ENCODE measurements around the gene TBX15.

Gene TBX15

DNA sequence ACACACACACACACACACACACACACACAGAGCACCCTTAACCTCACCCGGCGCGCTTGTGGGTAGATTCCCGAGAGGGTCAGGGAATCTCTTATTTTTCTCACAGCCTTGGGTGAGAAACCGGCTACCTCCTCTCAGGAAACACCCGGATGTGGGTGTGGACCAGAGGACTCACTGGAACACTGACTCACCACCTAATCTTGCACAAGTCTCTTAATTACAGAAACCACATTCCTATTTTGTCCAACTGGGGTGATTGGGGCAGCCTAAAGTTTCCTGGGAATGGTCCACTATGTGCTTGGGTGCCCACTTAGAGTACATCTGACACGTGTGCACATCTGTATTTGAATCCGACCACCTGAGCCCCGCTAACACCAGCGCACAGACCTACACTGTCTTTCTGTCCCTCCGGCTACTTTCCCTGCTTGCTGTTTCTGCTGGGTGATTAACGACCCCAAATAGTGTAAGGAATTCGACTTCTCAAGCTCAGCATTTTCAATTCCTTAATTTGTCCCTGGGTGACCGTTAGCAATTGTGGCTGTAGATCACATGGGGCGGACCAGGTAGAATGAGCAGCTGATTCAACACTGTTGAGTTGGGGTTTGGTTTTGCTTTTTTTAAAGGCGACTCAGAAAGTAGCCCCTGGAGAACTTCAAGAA is 14.0 kb upstream of the TBX15 start:
- no peak for TF ChIP-seq POLR2AphosphoS5 (IDR thresholded peaks at IDR 0.05; ENCODE audit: low read depth, low read length)
- no peak for TF ChIP-seq SPI1 (IDR thresholded peaks at IDR 0.05; ENCODE audit: low read depth, low read length)
- no peak for TF ChIP-seq PAX5 (IDR thresholded peaks at IDR 0.05; ENCODE audit: insufficient read depth, low read length, severe bottlenecking)
- TF ChIP-seq POLR2A (IDR thresholded peaks at IDR 0.05; ENCODE audit: low read depth, low read length), result no peak
- TF ChIP-seq POU2F2 (IDR thresholded peaks at IDR 0.05; ENCODE audit: low read depth, low read length), result no peak
- no peak for TF ChIP-seq TAF1 (IDR thresholded peaks at IDR 0.05; ENCODE audit: low read depth, low read length)
- DNase-seq (ENCODE audit: insufficient read length, low spot score) (no peak), FAIRE-seq (no peak)

GRCh38 chr1:119001181-119002027 is 13.3 kb upstream of the TBX15 start:
- FAIRE-seq (no peak), DNase-seq (ENCODE audit: insufficient read length, low spot score) (no peak)

DNA sequence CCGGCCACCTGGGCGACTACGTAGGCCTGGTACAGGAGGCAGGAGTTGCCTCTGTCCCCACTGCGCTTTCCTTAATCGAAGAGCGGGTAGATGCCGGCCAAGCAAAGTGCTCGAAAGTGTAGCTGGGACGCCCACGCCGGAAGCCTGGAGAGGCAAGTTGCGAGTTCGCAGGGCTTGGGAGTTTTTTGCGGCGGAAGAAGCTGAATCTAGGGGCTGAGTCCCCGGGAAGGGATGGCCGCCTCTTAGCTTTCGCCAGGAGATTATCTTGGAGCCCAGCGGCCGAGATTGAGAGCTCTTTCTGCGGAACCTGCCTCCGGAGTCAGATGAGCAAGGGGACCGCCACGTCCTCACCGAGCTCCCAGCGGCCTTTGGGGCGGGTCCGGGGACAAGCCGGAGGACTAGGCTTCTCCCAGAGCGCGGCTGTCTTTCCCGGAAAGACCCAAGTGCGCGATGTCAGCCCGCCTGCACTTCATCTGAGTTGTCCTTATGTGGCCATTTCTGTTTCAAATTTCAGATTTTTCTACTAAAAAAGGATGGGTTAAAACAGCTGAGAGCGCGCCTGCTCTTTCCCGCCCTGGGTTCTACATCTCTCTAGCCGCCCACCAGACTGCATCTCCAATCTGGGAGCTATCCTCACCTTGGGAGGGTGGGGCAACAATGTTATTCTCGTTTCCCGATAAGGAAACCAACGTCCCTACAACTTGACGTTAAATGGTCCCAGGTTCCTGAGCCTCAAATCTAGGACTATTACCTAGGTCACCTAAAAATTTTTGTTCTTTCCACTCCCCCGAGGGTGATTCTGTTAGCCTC is 12.4 kb upstream of the TBX15 start:
- DNase-seq (ENCODE audit: insufficient read length, low spot score), result no peak
- TF ChIP-seq POLR2A (IDR thresholded peaks at IDR 0.05; ENCODE audit: low read depth, low read length), result no peak
- no peak for TF ChIP-seq POLR2AphosphoS5 (IDR thresholded peaks at IDR 0.05; ENCODE audit: low read depth, low read length)
- no peak for TF ChIP-seq SPI1 (IDR thresholded peaks at IDR 0.05; ENCODE audit: low read depth, low read length)
- TF ChIP-seq TAF1 (IDR thresholded peaks at IDR 0.05; ENCODE audit: low read depth, low read length), result no peak
- no peak for TF ChIP-seq POU2F2 (IDR thresholded peaks at IDR 0.05; ENCODE audit: low read depth, low read length)
- no peak for FAIRE-seq

More at GRCh38 chr1:119001181-119002027, 13.3 kb upstream of the TBX15 start:
- TF ChIP-seq TAF1 (IDR thresholded peaks at IDR 0.05; ENCODE audit: low read depth, low read length) (no peak), PAX5 (IDR thresholded peaks at IDR 0.05; ENCODE audit: insufficient read depth, low read length, severe bottlenecking) (no peak), POLR2AphosphoS5 (IDR thresholded peaks at IDR 0.05; ENCODE audit: low read depth, low read length) (no peak), POLR2A (IDR thresholded peaks at IDR 0.05; ENCODE audit: low read depth, low read length) (no peak), SPI1 (IDR thresholded peaks at IDR 0.05; ENCODE audit: low read depth, low read length) (no peak), POU2F2 (IDR thresholded peaks at IDR 0.05; ENCODE audit: low read depth, low read length) (no peak)

DNA sequence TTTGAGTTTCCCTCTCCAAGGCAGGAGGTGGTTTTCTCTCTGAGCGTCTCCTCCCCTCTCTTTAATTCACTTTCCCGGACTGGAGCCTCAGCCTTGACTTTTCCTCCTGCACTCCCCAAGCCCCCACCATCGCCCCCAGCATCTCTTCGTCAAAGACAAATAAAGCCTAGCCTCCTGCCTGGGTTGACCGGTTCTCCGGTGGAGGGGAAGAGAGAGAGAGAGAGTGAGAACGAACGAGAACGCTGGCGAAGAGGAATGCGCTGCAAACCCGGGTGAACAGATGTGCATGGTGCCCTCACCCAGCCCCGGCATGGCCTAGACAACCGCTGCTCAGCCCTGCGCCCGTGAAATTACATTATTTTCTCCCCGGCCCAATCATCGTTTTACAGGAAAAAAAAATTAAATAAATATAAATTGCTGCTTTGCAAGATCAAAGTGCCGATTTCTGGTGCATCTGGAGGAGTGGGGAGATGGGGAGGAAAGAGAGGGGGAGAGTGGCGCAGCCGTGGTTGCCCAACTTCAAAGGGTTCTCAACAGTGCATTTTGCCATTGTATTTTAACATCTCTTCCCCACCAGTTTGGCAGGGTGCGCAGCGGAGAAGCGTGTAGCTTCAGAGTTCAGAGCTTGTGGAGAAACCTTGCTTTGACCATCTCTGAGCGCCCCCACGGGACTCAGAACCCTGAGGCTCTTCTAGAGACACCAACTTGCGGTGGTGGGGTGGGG is 11.4 kb upstream of the TBX15 start:
- FAIRE-seq (no peak), DNase-seq (ENCODE audit: insufficient read length, low spot score) (no peak)
- TF ChIP-seq TAF1 (IDR thresholded peaks at IDR 0.05; ENCODE audit: low read depth, low read length) (no peak), POU2F2 (IDR thresholded peaks at IDR 0.05; ENCODE audit: low read depth, low read length) (no peak), POLR2AphosphoS5 (IDR thresholded peaks at IDR 0.05; ENCODE audit: low read depth, low read length) (no peak), SPI1 (IDR thresholded peaks at IDR 0.05; ENCODE audit: low read depth, low read length) (no peak), POLR2A (IDR thresholded peaks at IDR 0.05; ENCODE audit: low read depth, low read length) (no peak), PAX5 (IDR thresholded peaks at IDR 0.05; ENCODE audit: insufficient read depth, low read length, severe bottlenecking) (no peak)

- FAIRE-seq, result no peak
- TF ChIP-seq PAX5 (IDR thresholded peaks at IDR 0.05; ENCODE audit: insufficient read depth, low read length, severe bottlenecking) (no peak), SPI1 (IDR thresholded peaks at IDR 0.05; ENCODE audit: low read depth, low read length) (no peak), POLR2AphosphoS5 (IDR thresholded peaks at IDR 0.05; ENCODE audit: low read depth, low read length) (no peak), POU2F2 (IDR thresholded peaks at IDR 0.05; ENCODE audit: low read depth, low read length) (no peak), TAF1 (IDR thresholded peaks at IDR 0.05; ENCODE audit: low read depth, low read length) (no peak), POLR2A (IDR thresholded peaks at IDR 0.05; ENCODE audit: low read depth, low read length) (no peak)
- DNase-seq (ENCODE audit: insufficient read length, low spot score), result no peak
Observed at GRCh38 chr1:118998171-118998570, 10.0 kb upstream of the TBX15 start.

DNA sequence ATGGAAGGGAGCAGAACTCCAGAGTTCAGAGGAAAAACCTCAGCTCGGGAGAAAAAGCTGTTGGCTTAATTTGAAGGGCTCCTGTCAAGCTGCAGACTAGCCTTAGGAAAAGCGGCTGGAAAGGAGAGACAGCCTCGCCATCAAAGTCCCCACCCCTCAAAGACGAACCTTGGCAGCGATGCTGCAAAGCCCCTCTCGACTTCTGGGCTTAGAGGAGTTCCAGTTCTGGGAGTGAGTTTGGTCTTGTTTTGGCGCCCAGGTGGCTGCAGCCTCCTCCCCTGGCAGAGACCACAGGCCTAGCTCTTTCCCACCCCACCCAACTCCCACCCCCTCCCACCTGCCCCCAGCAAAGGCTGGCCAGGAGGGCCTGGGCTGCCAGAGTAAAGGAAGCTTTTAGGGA is 9.1 kb upstream of the TBX15 start:
- FAIRE-seq (no peak), DNase-seq (ENCODE audit: insufficient read length, low spot score) (no peak)
- no peak for TF ChIP-seq POLR2AphosphoS5 (IDR thresholded peaks at IDR 0.05; ENCODE audit: low read depth, low read length)

- no peak for TF ChIP-seq POLR2AphosphoS5 (IDR thresholded peaks at IDR 0.05; ENCODE audit: low read depth, low read length)
- no peak for TF ChIP-seq TAF1 (IDR thresholded peaks at IDR 0.05; ENCODE audit: low read depth, low read length)
- no peak for TF ChIP-seq SPI1 (IDR thresholded peaks at IDR 0.05; ENCODE audit: low read depth, low read length)
- no peak for TF ChIP-seq POLR2A (IDR thresholded peaks at IDR 0.05; ENCODE audit: low read depth, low read length)
- FAIRE-seq, result no peak
- no peak for DNase-seq (ENCODE audit: insufficient read length, low spot score)
Observed at GRCh38 chr1:118995312-118996016, 7.3 kb upstream of the TBX15 start.

- DNase-seq (ENCODE audit: insufficient read length, low spot score) (no peak), FAIRE-seq (no peak)
- TF ChIP-seq POU2F2 (IDR thresholded peaks at IDR 0.05; ENCODE audit: low read depth, low read length) (no peak), TAF1 (IDR thresholded peaks at IDR 0.05; ENCODE audit: low read depth, low read length) (no peak), POLR2A (IDR thresholded peaks at IDR 0.05; ENCODE audit: low read depth, low read length) (no peak), POLR2AphosphoS5 (IDR thresholded peaks at IDR 0.05; ENCODE audit: low read depth, low read length) (no peak), SPI1 (IDR thresholded peaks at IDR 0.05; ENCODE audit: low read depth, low read length) (no peak), PAX5 (IDR thresholded peaks at IDR 0.05; ENCODE audit: insufficient read depth, low read length, severe bottlenecking) (no peak)
Observed at GRCh38 chr1:118993700-118994026, 5.5 kb upstream of the TBX15 start.

Measured in GM12891 (cell line).